Activated T-helper 9 cell treated with anti-CD3 and anti-CD28 coated beads, Interleukin-2, amount 50 U/mL, for 16 hours (primary cell): Measurements from ENCODE around the gene RAF1.

Experiments used
- DNase-seq: peaks from one replicate; pipeline ENCODE4 v3.0.0-alpha.2; 2020; ENCODE audit warnings: low read depth

RAF1 gene

DNA sequence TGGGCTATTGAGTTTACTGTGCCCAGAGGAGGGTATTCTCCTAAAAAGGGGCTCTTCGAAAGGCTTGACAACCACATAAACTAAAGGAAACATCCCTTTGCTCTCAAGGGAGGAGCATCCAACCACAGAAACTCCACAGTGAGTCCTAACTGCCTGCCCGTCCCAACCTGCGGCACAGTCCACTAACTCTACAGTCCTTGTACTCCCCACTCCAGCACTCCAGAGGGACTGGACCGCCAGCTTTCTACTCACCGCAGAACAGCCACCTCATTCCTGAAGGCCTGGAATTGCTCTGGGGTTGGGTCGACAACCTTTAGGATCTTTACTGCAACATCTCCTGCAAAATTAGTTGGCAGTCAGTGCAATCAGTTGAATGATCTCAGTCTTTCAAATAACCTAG, 72.5 kb downstream of the RAF1 start:
- DNase-seq: no peak

- DNase-seq: no peak
Observed at GRCh38 chr3:12590096-12590495, 73.8 kb downstream of the RAF1 start.

GRCh38 chr3:12588039-12589009, 75.6 kb downstream of the RAF1 start:
- DNase-seq: no peak

- DNase-seq: no peak
Observed at GRCh38 chr3:12586403-12586802, 77.5 kb downstream of the RAF1 start.

DNA sequence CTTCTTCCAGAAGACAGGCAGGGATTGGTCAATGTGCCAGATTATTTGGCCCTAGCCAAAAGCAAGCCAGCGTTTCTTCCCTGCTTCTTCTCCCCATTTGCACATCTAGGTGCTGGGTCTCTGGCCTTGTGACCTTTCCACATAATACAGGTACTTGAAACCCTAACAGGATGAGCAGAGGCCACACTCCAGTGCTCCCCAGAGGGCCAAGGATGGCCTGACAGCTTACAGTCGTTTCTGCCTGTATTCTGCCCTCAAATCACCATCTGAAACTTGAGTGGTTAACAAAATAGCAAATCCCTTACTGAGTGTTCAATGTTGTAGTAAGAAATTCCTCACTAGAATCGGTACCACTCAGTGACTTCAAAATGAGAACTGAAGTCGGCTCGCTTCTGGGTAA, 77.9 kb downstream of the RAF1 start:
- DNase-seq: no peak

GRCh38 chr3:12585181-12585580, 78.7 kb downstream of the RAF1 start:
- no peak for DNase-seq

DNA sequence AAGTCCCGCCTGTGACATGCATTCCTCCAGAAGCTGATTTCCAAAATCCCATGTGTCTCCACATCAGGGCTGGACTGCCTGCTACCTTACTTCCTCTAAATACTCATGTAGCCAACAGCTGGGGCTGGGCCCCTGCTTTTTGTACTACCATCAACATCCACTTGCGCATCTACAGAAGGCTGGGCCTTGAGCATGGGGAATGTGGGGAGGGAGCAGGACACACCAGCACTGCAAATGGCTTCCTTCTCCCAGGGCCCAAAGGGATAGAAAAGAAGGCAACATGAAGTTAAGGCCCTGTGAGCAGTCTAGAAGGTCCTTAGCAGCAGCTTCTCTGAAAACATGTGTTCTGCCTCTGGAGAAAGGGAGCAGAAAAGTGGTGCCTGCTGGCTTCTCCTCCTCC, 79.8 kb downstream of the RAF1 start:
- DNase-seq: no peak

- DNase-seq: no peak
Observed at GRCh38 chr3:12583280-12583679, 80.6 kb downstream of the RAF1 start.

GRCh38 chr3:12582730-12583129, 81.2 kb downstream of the RAF1 start:
- DNase-seq: no peak

- no peak for DNase-seq
Observed at GRCh38 chr3:12579905-12580304, 84.0 kb downstream of the RAF1 start.

- DNase-seq: no peak
Observed at GRCh38 chr3:12579456-12579855, 84.5 kb downstream of the RAF1 start.

- no peak for DNase-seq
Observed at GRCh38 chr3:12578742-12579141, 85.2 kb downstream of the RAF1 start.

DNA sequence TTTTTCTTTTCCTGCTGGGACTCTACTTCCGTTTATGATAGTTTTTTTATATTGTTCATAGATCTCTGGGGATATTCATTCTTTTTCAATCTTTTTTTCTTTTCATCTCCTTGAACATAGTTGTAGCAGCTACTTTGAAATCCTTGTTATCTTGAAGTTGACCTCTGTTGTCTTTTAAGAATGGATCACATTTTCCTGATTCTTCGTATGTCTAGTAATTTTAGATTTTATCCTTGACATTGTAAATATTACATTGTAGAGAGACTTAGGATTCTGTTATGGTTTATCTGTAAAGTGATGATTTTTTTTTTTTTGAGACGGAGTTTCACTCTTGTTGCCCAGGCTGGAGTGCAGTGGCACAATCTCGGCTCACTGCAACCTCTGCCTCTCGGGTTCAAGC, 86.5 kb downstream of the RAF1 start:
- no peak for DNase-seq

- DNase-seq: no peak
Observed at GRCh38 chr3:12574661-12575060, 89.3 kb downstream of the RAF1 start.

GRCh38 chr3:12574131-12574530, 89.8 kb downstream of the RAF1 start:
- DNase-seq: no peak

- DNase-seq: no peak
Observed at GRCh38 chr3:12571986-12572385, 91.9 kb downstream of the RAF1 start.

GRCh38 chr3:12569836-12570235, 94.1 kb downstream of the RAF1 start:
- DNase-seq: no peak

GRCh38 chr3:12568747-12569146, 95.2 kb downstream of the RAF1 start:
- DNase-seq: no peak

DNA sequence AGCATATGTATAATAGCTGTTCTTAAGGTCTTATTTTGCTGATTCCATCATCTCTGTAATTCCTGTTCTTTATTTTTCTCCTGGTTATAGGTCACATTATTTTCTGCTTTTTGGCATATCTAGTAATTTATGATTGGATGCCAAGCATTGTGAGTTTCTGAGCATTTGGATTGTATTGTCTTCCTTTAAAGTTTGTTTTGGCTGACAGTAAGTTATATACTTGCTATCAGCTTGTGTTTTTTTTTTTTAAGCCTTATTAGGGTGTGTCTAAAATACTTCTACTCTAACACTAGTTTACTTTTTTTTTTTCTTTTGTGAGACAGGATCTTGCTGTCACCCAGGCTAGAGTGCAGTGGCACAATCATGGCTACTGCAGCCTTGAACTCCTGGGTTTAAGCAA, 96.9 kb downstream of the RAF1 start:
- no peak for DNase-seq

- DNase-seq: no peak
Observed at GRCh38 chr3:12562451-12562850, 101.5 kb downstream of the RAF1 start.

DNA sequence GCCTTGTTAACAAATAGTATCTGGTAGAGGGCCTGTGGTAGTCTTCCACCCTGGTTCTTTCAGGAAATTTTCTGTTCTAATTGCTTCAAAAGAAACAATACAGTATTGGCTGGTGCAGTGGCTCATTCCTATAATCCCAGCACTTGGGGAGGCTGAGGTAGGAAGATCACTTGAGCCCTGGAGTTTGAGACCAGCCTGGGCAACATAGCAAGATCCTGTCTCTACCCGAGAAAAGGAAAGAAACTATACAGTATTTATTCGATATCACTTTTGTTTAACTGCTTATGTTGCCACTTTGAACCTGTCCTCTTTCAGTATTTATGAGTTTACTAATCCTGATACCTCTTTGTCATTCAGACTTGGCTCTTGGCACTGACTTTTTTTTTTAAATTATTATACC, 102.5 kb downstream of the RAF1 start:
- no peak for DNase-seq

- no peak for DNase-seq
Observed at GRCh38 chr3:12560505-12561190, 103.3 kb downstream of the RAF1 start.

- no peak for DNase-seq
Observed at GRCh38 chr3:12559520-12559919, 104.4 kb downstream of the RAF1 start.
